ENCODE measurements around the gene PPP1R13L. TPM values are rescaled to one million over a fixed set of nuclear protein-coding genes. Genes with fewer than 3 reads are reported as not detected.
A peak's percentile ranks its signal among the peaks of the same experiment; 100 is the strongest.

Gene PPP1R13L
- total and polyA plus RNA-seq, 2 of the 8 experiments (the other 6 are each of a cell fraction or from before 2014, with no cell fraction given) = 9.1 to 15.3 TPM

DNA sequence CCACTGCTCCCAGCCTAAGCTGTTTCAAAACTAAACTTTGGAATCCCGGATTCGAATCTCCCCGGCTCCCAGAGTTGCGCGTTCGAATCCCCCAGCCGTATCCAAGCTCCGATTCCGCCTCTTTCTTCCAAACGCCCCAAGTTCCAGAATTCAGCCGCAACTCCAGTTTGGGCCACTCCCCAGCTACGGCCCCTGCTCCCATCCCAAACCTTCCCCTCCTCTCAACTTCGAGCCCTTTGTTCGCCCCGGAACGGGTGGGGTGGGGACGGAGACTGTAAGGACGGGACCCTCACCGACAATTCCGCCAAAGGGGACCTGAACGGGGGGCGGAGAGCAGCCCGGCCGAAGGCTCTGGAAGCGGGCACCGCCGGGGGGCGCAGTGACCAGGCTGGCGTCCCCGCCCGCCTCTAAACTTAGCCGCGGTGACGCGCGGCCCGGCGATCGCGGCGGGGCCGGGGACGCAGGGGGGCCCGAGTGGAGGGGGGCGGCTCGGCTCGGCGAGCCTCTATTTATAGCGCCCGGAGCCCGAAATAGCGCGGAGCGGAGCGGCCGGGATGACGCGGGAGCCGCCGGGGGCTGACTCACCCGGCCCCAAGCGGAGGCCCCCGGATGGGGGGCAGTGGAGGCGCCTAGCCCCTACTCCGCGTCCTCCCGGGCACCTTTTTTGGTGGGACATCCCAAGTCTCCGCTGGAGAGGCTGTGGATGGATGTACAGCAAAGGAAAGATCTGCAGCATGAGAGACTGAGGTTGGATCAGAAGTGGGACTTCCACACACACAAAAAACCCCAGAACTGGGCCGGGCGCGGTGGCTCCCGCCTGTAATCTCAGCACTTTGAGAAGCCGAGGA is 23.7 kb upstream of the PPP1R13L start (continued):
- TF ChIP-seq CHD1 (IDR thresholded peaks at IDR 0.05; ENCODE audit: low read depth, low read length) (no peak), JUND (IDR thresholded peaks at IDR 0.05; ENCODE audit: low read length) (no peak), CBX8 (IDR thresholded peaks at IDR 0.05; ENCODE audit: borderline replicate concordance, low read depth, low read length) (no peak), PHF8 (conservative IDR thresholded peaks at IDR 0.05; ENCODE audit: low read depth, low read length) (0 out of 2 replicates have a peak, but pooled peaks have one; percentile 24), BRCA1 (IDR thresholded peaks at IDR 0.05; ENCODE audit: low read depth, low read length) (no peak), NANOG (IDR thresholded peaks at IDR 0.05; ENCODE audit: insufficient read depth, low read depth, low read length, poor library complexity, severe bottlenecking) (no peak), RAD21 (IDR thresholded peaks at IDR 0.05 in 1 of 2, conservative IDR thresholded peaks at IDR 0.05 in 1 of 2; ENCODE audit: low read depth in 2 of 2, low read length in 2 of 2) (peak in 1 of 2 experiments; percentile 30; a peak in 2 of 4 replicates), ASH2L (IDR thresholded peaks at IDR 0.05; ENCODE audit: low read length) (peak; percentile 76), CREB1 (IDR thresholded peaks at IDR 0.05) (peak; percentile 37; the same call in 1 of the 2 replicates), SIX5 (IDR thresholded peaks at IDR 0.05; ENCODE audit: low read depth, low read length) (no peak), ZNF274 (IDR thresholded peaks at IDR 0.05; ENCODE audit: borderline replicate concordance, extremely low read depth, low read length) (no peak), MAFK (IDR thresholded peaks at IDR 0.05; ENCODE audit: low read depth, low read length) (no peak), SP1 (IDR thresholded peaks at IDR 0.05; ENCODE audit: low read depth, low read length) (no peak), KDM1A (IDR thresholded peaks at IDR 0.05; ENCODE audit: borderline replicate concordance, low read length) (peak; percentile 99), TAF1 (IDR thresholded peaks at IDR 0.05; ENCODE audit: low read depth, low read length) (0 out of 2 replicates have a peak, but pooled peaks have one; percentile 21), SP4 (IDR thresholded peaks at IDR 0.05; ENCODE audit: low read length) (0 out of 2 replicates have a peak, but pooled peaks have one; percentile 23), HDAC2 (IDR thresholded peaks at IDR 0.05; ENCODE audit: borderline replicate concordance in 1 of 2, low read depth in 2 of 2, low read length in 2 of 2) (peak in 1 of 2 experiments; percentile 93; a peak in 1 of 4 replicates), KDM5A (IDR thresholded peaks at IDR 0.05; ENCODE audit: low read length) (no peak)
- TF ChIP-seq, protein P1, sequence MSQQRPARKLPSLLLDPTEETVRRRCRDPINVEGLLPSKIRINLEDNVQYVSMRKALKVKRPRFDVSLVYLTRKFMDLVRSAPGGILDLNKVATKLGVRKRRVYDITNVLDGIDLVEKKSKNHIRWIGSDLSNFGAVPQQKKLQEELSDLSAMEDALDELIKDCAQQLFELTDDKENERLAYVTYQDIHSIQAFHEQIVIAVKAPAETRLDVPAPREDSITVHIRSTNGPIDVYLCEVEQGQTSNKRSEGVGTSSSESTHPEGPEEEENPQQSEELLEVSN (IDR thresholded peaks at IDR 0.05) = no peak
